Mucosa of descending colon (tissue), 3 donors: ENCODE results near the gene KCND3. TPM values are rescaled to one million over a fixed set of nuclear protein-coding genes. Genes with fewer than 3 reads are reported as not detected.
"Not testable (repeated sequence)": the region's sequence is repeated elsewhere in the genome, so short reads cannot be mapped to it uniquely, and the experiment has no call there.

Experiments used
- ATAC-seq: fragments of 200-7000 bp; cut with Tn5 transposase; one replicate; pipeline ENCODE4 v1.9.1; 2020; ENCODE audit warnings: mild to moderate bottlenecking, moderate library complexity
- DNase-seq, 3 donors: peaks; one replicate each; pipeline ENCODE4 v3.0.0-alpha.2; 2020
- H3K36me3 ChIP-seq: fragments of 200-600 bp; one replicate; pipeline ENCODE4 v1.8.0; 2021; ENCODE audit warnings: low read depth, mild to moderate bottlenecking
- H3K4me1 ChIP-seq: fragments of 200-600 bp; one replicate; pipeline ENCODE4 v1.8.0; 2021; ENCODE audit warnings: low read depth, mild to moderate bottlenecking
- H3K4me3 ChIP-seq: fragments of 200-600 bp; one replicate; pipeline ENCODE4 v1.8.0; 2021; ENCODE audit warnings: mild to moderate bottlenecking
- H3K9me3 ChIP-seq: fragments of 200-600 bp; one replicate; pipeline ENCODE4 v1.8.0; 2021; ENCODE audit warnings: mild to moderate bottlenecking
- CTCF ChIP-seq: fragments of 200-600 bp; IDR thresholded peaks from one replicate; pipeline ENCODE4 v1.8.0; 2022; ENCODE audit warnings: antibody characterized with exemption, mild to moderate bottlenecking
- intact Hi-C, 2 donors: fragments of 100-400 bp; cut with DNase I in 1 of 2; cut with micrococcal nuclease in 1 of 2; formaldehyde crosslinking; loops; one replicate each; pipeline versions ENCODE4 v1.11.0 to v1.11.1; 2022; cut with DNase I, micrococcal nuclease
- total RNA-seq, 3 donors: library from RNA; stranded (reverse); fragmentation: NEBNext Ultra II Directional in 2 of 3; extraction: Animal tissue kit (Norgen Biotek cat#: 25700) in 2 of 3; gene quantifications; one replicate each; pipeline versions ENCODE4 v1.2.1 to v1.2.4, GENCODE V29; 2021 to 2023
- donor health status: DM: no; HTN: no; CAD: no; lungs with moderate emphysema.
- donor health status: DM: no; HTN: no; CAD: no.
- donor health status: DM: no; HTN: yes; CAD: no.

KCND3 gene
- total RNA-seq, 3 donors from 2014 or later = 1.2 to 10.3 (median 5.5) TPM

- Histone ChIP-seq H3K36me3 (no peaks in the 10 kb centered on the region), H3K4me1 (no peaks in the 10 kb centered on the region), H3K9me3 (no peaks in the 10 kb centered on the region), H3K4me3 (no peak overlapping the region)
- intact Hi-C loops = no loop called here
- DNase-seq = no peak
- TF ChIP-seq CTCF = no peak
- no peak for ATAC-seq
Measured at GRCh38 chr1:111804776-111805175, 184.7 kb downstream of the KCND3 start.

- intact Hi-C loops = no loop called here
- Histone ChIP-seq H3K36me3 (no peaks in the 10 kb centered on the region), H3K9me3 (no peaks in the 10 kb centered on the region), H3K4me1 (no peaks in the 10 kb centered on the region), H3K4me3 (no peak overlapping the region)
- no peak for TF ChIP-seq CTCF
- DNase-seq (no peak), ATAC-seq (no peak)
Measured at GRCh38 chr1:111803951-111804350, 185.5 kb downstream of the KCND3 start.

GRCh38 chr1:111802984-111803383 is 186.5 kb downstream of the KCND3 start:
- no peak for TF ChIP-seq CTCF
- Histone ChIP-seq H3K4me3 (no peak overlapping the region), H3K36me3 (no peaks in the 10 kb centered on the region), H3K4me1 (no peaks in the 10 kb centered on the region), H3K9me3 (no peaks in the 10 kb centered on the region)
- DNase-seq = no peak
- no peak for ATAC-seq
- intact Hi-C loops = no loop called here

- Histone ChIP-seq H3K4me3 (no peak overlapping the region), H3K4me1 (no peaks in the 10 kb centered on the region), H3K9me3 (no peaks in the 10 kb centered on the region), H3K36me3 (no peaks in the 10 kb centered on the region)
- DNase-seq (no peak), ATAC-seq (no peak)
- intact Hi-C loops = no loop called here
- TF ChIP-seq CTCF = no peak
Measured at GRCh38 chr1:111802110-111802509, 187.4 kb downstream of the KCND3 start.

- ATAC-seq = no peak
- TF ChIP-seq CTCF = no peak
- Histone ChIP-seq H3K36me3 (no peaks in the 10 kb centered on the region), H3K4me1 (no peaks in the 10 kb centered on the region), H3K4me3 (no peak overlapping the region), H3K9me3 (no peaks in the 10 kb centered on the region)
- DNase-seq = no peak
- intact Hi-C loops = no loop called here
Measured at GRCh38 chr1:111801071-111801850, 188.2 kb downstream of the KCND3 start.

GRCh38 chr1:111799722-111800121 is 189.7 kb downstream of the KCND3 start:
- H3K4me3 ChIP-seq, H3K9me3 ChIP-seq, ATAC-seq, H3K4me1 ChIP-seq, intact Hi-C loops, DNase-seq, H3K36me3 ChIP-seq: not testable (repeated sequence)
